ENCODE results near the gene GALNT13. TPM values are rescaled to one million over a fixed set of nuclear protein-coding genes. Genes with fewer than 3 reads are reported as not detected.

Gene GALNT13
- total and polyA plus RNA-seq, 4 donors = not detected

GRCh38 chr2:154489266-154489858, 617.6 kb downstream of the GALNT13 start:
- Histone ChIP-seq H3K9ac (ENCODE audit: low read depth in 1 of 2, low read length in 2 of 2) (no peak overlapping the region), H3K27me3 (ENCODE audit: control insufficient read depth in 4 of 4, insufficient read depth in 4 of 4, low read length in 3 of 4) (no peaks in the 10 kb centered on the region), H3K36me3 (ENCODE audit: control insufficient read depth in 4 of 4, insufficient read depth in 3 of 4, low read depth in 1 of 4, low read length in 3 of 4) (no peaks in the 10 kb centered on the region), H3K4me1 (ENCODE audit: control insufficient read depth in 4 of 4, insufficient read depth in 4 of 4, low read length in 3 of 4) (peaks cover 0 to 9% (median 5%) of the 10 kb centered on the region in 4 donors), H3K27ac (ENCODE audit: low read depth in 1 of 2, low read length in 2 of 2) (no peak overlapping the region), H3K4me3 (ENCODE audit: low read depth in 1 of 3, low read length in 3 of 3) (no peak overlapping the region), H3K9me3 (ENCODE audit: control insufficient read depth in 4 of 4, low read length in 3 of 4) (no peaks in the 10 kb centered on the region)
- TF ChIP-seq SP1 (IDR thresholded peaks at IDR 0.05) (no peak), HNF4A (conservative IDR thresholded peaks at IDR 0.05) (peak in 1 of 2 donors; percentile 37)
- no peak for DNase-seq (ENCODE audit: low spot score)
- 92% methylated on average over 3 of the region's 3 CpGs for WGBS

- H3K27me3 ChIP-seq (ENCODE audit: control insufficient read depth in 4 of 4, insufficient read depth in 4 of 4, low read length in 3 of 4) = no peaks in the 10 kb centered on the region
- no peak overlapping the region for H3K9ac ChIP-seq (ENCODE audit: low read depth in 1 of 2, low read length in 2 of 2)
- TF ChIP-seq YY1 (IDR thresholded peaks at IDR 0.05) (no peak), RXRA (IDR thresholded peaks at IDR 0.05) (no peak), TAF1 (conservative IDR thresholded peaks at IDR 0.05) (no peak), HNF4G (IDR thresholded peaks at IDR 0.05) (no peak)
- no peak overlapping the region for H3K4me3 ChIP-seq (ENCODE audit: low read depth in 1 of 3, low read length in 3 of 3)
- no peak overlapping the region for H3K27ac ChIP-seq (ENCODE audit: low read depth in 1 of 2, low read length in 2 of 2)
- no peaks in the 10 kb centered on the region for H3K36me3 ChIP-seq (ENCODE audit: control insufficient read depth in 4 of 4, insufficient read depth in 3 of 4, low read depth in 1 of 4, low read length in 3 of 4)
- peaks cover 0 to 3% (median 0%) of the 10 kb centered on the region in 4 donors for H3K4me1 ChIP-seq (ENCODE audit: control insufficient read depth in 4 of 4, insufficient read depth in 4 of 4, low read length in 3 of 4)
- WGBS = 92% methylated on average over 1 of the region's 1 CpG
- no peaks in the 10 kb centered on the region for H3K9me3 ChIP-seq (ENCODE audit: control insufficient read depth in 4 of 4, low read length in 3 of 4)
- no peak for DNase-seq (ENCODE audit: low spot score)
Observed at GRCh38 chr2:154490530-154490929, 618.8 kb downstream of the GALNT13 start.

GRCh38 chr2:154495455-154495868, 623.7 kb downstream of the GALNT13 start:
- Histone ChIP-seq H3K9me3 (ENCODE audit: control insufficient read depth in 4 of 4, low read length in 3 of 4) (no peaks in the 10 kb centered on the region), H3K27ac (ENCODE audit: low read depth in 1 of 2, low read length in 2 of 2) (no peak overlapping the region), H3K4me1 (ENCODE audit: control insufficient read depth in 4 of 4, insufficient read depth in 4 of 4, low read length in 3 of 4) (peaks cover 0 to 14% (median 0%) of the 10 kb centered on the region in 4 donors), H3K36me3 (ENCODE audit: control insufficient read depth in 4 of 4, insufficient read depth in 3 of 4, low read depth in 1 of 4, low read length in 3 of 4) (no peaks in the 10 kb centered on the region), H3K9ac (ENCODE audit: low read depth in 1 of 2, low read length in 2 of 2) (no peak overlapping the region), H3K27me3 (ENCODE audit: control insufficient read depth in 4 of 4, insufficient read depth in 4 of 4, low read length in 3 of 4) (no peaks in the 10 kb centered on the region), H3K4me3 (ENCODE audit: low read depth in 1 of 3, low read length in 3 of 3) (no peak overlapping the region)
- WGBS = 24% methylated on average over 4 of the region's 4 CpGs
- DNase-seq (ENCODE audit: low spot score) = no peak
- no peak for TF ChIP-seq MAX (IDR thresholded peaks at IDR 0.05)
- TF ChIP-seq ATF3 (IDR thresholded peaks at IDR 0.05) = peak; percentile 21
- no peak for TF ChIP-seq GABPA (IDR thresholded peaks at IDR 0.05 in 1 of 2, conservative IDR thresholded peaks at IDR 0.05 in 1 of 2)
- peak; percentile 25 for TF ChIP-seq SP1 (IDR thresholded peaks at IDR 0.05)
- no peak for TF ChIP-seq FOXA1 (IDR thresholded peaks at IDR 0.05)
- no peak for TF ChIP-seq HNF4G (IDR thresholded peaks at IDR 0.05)
- no peak for TF ChIP-seq RAD21 (IDR thresholded peaks at IDR 0.05)
- no peak for TF ChIP-seq REST (IDR thresholded peaks at IDR 0.05)
- TF ChIP-seq NR2F2 (IDR thresholded peaks at IDR 0.05) = no peak
- TF ChIP-seq ZBTB33 (IDR thresholded peaks at IDR 0.05) = no peak
- no peak for TF ChIP-seq TAF1 (conservative IDR thresholded peaks at IDR 0.05)
- peak in 1 of 2 donors; percentile 25 for TF ChIP-seq HNF4A (conservative IDR thresholded peaks at IDR 0.05)
- TF ChIP-seq CTCF (IDR thresholded peaks at IDR 0.05; ENCODE audit: low read depth, low read length, missing input control) = no peak
- no peak for TF ChIP-seq FOXA2 (IDR thresholded peaks at IDR 0.05)

Measured in liver (tissue), 9 donors.